K562 (cell line): ENCODE data around the gene OR4F15. TPM values are rescaled to one million over a fixed set of nuclear protein-coding genes. Genes with fewer than 3 reads are reported as not detected.

Experiments
- ATAC-seq: fragments of 200-7000 bp; cut with Tn5 transposase; 3 replicates; pipeline ENCODE4 v1.9.1; 2020; ENCODE audit warnings: moderate library complexity
- BruUV-seq: library from RNA; stranded (reverse); fragments of 400-500 nt; replicated peaks from 2 replicates; lab custom pipeline; 2021; lab: Mats Ljungman, UMichigan
- CTCF ChIA-PET: fragments of 300-600 bp; formaldehyde crosslinking; extraction: SDS; loops from one replicate; lab custom pipeline; 2021; ENCODE audit warnings: low intra/inter-chr PET ratio; lab: Yijun Ruan, JAX
- POLR2A ChIA-PET: fragments of 300-600, 350-650 bp; sonication (Branson Sonifier 250); formaldehyde crosslinking; extraction: SDS; loops from one replicate; lab custom pipeline; 2021; ENCODE audit warnings: antibody characterized with exemption, inconsistent platforms; lab: Yijun Ruan, JAX
- DNase-seq, 4 experiments: peaks; one replicate each; pipeline versions ENCODE4 v3.0.0 to v3.0.0-alpha.2; 2011 to 2018; ENCODE audit warnings: low spot score in 3 of 4, mixed read lengths in 3 of 4; ENCODE audit errors: extremely low read depth in 1 of 4
- FAIRE-seq: peaks from 2 replicates; lab custom pipeline; 2011; peaks lifted over from hg19 to GRCh38; lab: Jason Lieb, UNC
- H2AFZ ChIP-seq: 2 replicates; pipeline ENCODE4 v1.6.0; 2011; ENCODE audit warnings: low read depth, low read length, control low read depth, inconsistent platforms
- H3K27ac ChIP-seq: fragments of 200-600 bp; 3 replicates; pipeline ENCODE4 v1.8.0; 2011; ENCODE audit warnings: low read depth, mild to moderate bottlenecking, control low read depth, inconsistent platforms, low read length, moderate library complexity, mixed read lengths; ENCODE audit errors: extremely low read depth
- H3K27me3 ChIP-seq, 2 experiments: fragments of 300-600 bp in 1 of 2; 2 replicates in 1 of 2; 3 replicates in 1 of 2; pipeline versions ENCODE4 v1.6.0 to v1.8.0; 2011; ENCODE audit warnings: inconsistent platforms in 2 of 2, low read length in 2 of 2, mild to moderate bottlenecking in 1 of 2, mixed read lengths in 1 of 2, moderate library complexity in 1 of 2; ENCODE audit not compliant: control insufficient read depth in 2 of 2, insufficient read depth in 2 of 2
- H3K36me3 ChIP-seq: fragments of 300-600 bp; 3 replicates; pipeline ENCODE4 v1.8.0; 2011; ENCODE audit warnings: mild to moderate bottlenecking, low read length, inconsistent platforms; ENCODE audit not compliant: control insufficient read depth, insufficient read depth
- H3K4me1 ChIP-seq, 2 experiments: fragments of 200-600 bp in 1 of 2; replicated peaks in 1 of 2; 2 replicates in 1 of 2; 3 replicates in 1 of 2; pipeline versions ENCODE4 v1.5.1 to v1.8.0; 2011; ENCODE audit warnings: inconsistent platforms in 2 of 2, low read length in 2 of 2, mild to moderate bottlenecking in 1 of 2, mixed read lengths in 1 of 2, moderate library complexity in 1 of 2; ENCODE audit not compliant: control insufficient read depth in 2 of 2, insufficient read depth in 2 of 2
- H3K4me2 ChIP-seq: 2 replicates; pipeline ENCODE4 v1.6.1; 2011; ENCODE audit warnings: low read length, control low read depth, inconsistent platforms, mixed read lengths; ENCODE audit not compliant: insufficient read depth
- H3K4me3 ChIP-seq: fragments of 200-600 bp; sonication (generic), shearing (Covaris generic); 2 replicates; pipeline ENCODE4 v1.5.1; 2016; ENCODE audit warnings: control low read depth, inconsistent platforms
- H3K79me2 ChIP-seq: fragments of 200-600 bp; 3 replicates; pipeline ENCODE4 v1.8.0; 2011; ENCODE audit warnings: low read length, inconsistent platforms; ENCODE audit not compliant: control insufficient read depth, insufficient read depth
- H3K9ac ChIP-seq, 2 experiments: 2 replicates each; pipeline versions ENCODE4 v1.6.0 to v1.6.1; 2011; ENCODE audit warnings: low read depth in 2 of 2, low read length in 2 of 2, control low read depth in 1 of 2, inconsistent platforms in 1 of 2, mild to moderate bottlenecking in 1 of 2, mixed read lengths in 1 of 2; ENCODE audit not compliant: insufficient read depth in 1 of 2
- H3K9me1 ChIP-seq: one replicate; pipeline ENCODE4 v1.6.0; 2011; ENCODE audit warnings: inconsistent platforms, mild to moderate bottlenecking, low read length, moderate library complexity; ENCODE audit not compliant: control insufficient read depth, insufficient read depth
- H3K9me3 ChIP-seq: replicated peaks from 2 replicates; pipeline ENCODE4 v1.5.1; 2011; ENCODE audit warnings: low read depth, low read length, inconsistent platforms; ENCODE audit not compliant: control insufficient read depth, insufficient read depth
- H4K20me1 ChIP-seq: replicated peaks from 2 replicates; pipeline ENCODE4 v1.6.1; 2011; ENCODE audit warnings: low read length, inconsistent platforms, mixed read lengths; ENCODE audit not compliant: control insufficient read depth, insufficient read depth
- ARID2 ChIP-seq: fragments of 450-650 bp; IDR thresholded peaks from 2 replicates; pipeline ENCODE4 v1.6.1; 2017; ENCODE audit warnings: antibody characterized with exemption, mild to moderate bottlenecking
- EZH2 ChIP-seq: IDR thresholded peaks from 2 replicates; pipeline ENCODE4 v1.6.1; 2012; ENCODE audit warnings: low read depth, mild to moderate bottlenecking, inconsistent platforms, low read length, borderline replicate concordance
- KDM4B ChIP-seq, 2 experiments: fragments of 450-650 bp in 1 of 2; sonication (generic) in 1 of 2; IDR thresholded peaks; 2 replicates each; pipeline ENCODE4 v1.6.1; 2016 to 2017; ENCODE audit warnings: borderline replicate concordance in 2 of 2, antibody characterized with exemption in 1 of 2, low read depth in 1 of 2, mild to moderate bottlenecking in 1 of 2
- MTA3 ChIP-seq: fragments of 450-650 bp; formaldehyde crosslinking; IDR thresholded peaks from 2 replicates; pipeline ENCODE4 v1.6.1; 2017; ENCODE audit warnings: mild to moderate bottlenecking, borderline replicate concordance
- NFIC ChIP-seq: fragments of 450-650 bp; IDR thresholded peaks from 2 replicates; pipeline ENCODE4 v1.6.1; 2017; ENCODE audit warnings: mild to moderate bottlenecking, inconsistent platforms
- POLR2A ChIP-seq: fragments of 450-650 bp; conservative IDR thresholded peaks from 2 replicates; pipeline ENCODE4 v1.6.1; 2016
- SMARCB1 ChIP-seq: IDR thresholded peaks from 2 replicates; pipeline ENCODE4 v1.6.1; 2011; ENCODE audit warnings: improper control_type of control experiment, low read depth; ENCODE audit not compliant: insufficient read length
- STAG1 ChIP-seq: sonication (generic); formaldehyde crosslinking; IDR thresholded peaks from 2 replicates; pipeline ENCODE4 v1.5.0; 2020; ENCODE audit warnings: missing genetic modification reagents, borderline replicate concordance
- ZNF184 ChIP-seq: sonication (generic); formaldehyde crosslinking; IDR thresholded peaks from 2 replicates; pipeline ENCODE4 v1.5.0; 2020; ENCODE audit warnings: missing genetic modification reagents
- ZNF263 ChIP-seq: sonication (generic); formaldehyde crosslinking; IDR thresholded peaks from 2 replicates; pipeline ENCODE4 v1.8.0; 2022; ENCODE audit warnings: mild to moderate bottlenecking, missing genetic modification reagents, borderline replicate concordance
- ZNF431 ChIP-seq: sonication (generic); formaldehyde crosslinking; IDR thresholded peaks from 2 replicates; pipeline ENCODE4 v1.8.0; 2022; ENCODE audit warnings: mild to moderate bottlenecking, missing genetic modification reagents
- WGBS: fragments of 100-300 bp; shearing (Covaris generic); methylation state at CpG from one replicate; pipeline ENCODE4 v1.1.6; 2016; ENCODE audit warnings: low coverage, mixed read lengths; ENCODE audit not compliant: insufficient coverage; ENCODE audit errors: missing lambda C conversion rate; 5-methylcytosine and 5-hydroxymethylcytosine counted together
- in situ Hi-C: fragments of 300-500 bp; cut with MboI; formaldehyde crosslinking; loops from 4 replicates; pipeline ENCODE4 v1.15.0; 2018; ENCODE audit warnings: inconsistent platforms, mixed read lengths
- intact Hi-C: fragments of 100-400 bp; cut with micrococcal nuclease; formaldehyde crosslinking; loops from 2 replicates; pipeline ENCODE4 v1.14.2; 2022
- polyA plus RNA-seq, 8 experiments: library from polyadenylated mRNA; depleted of rRNA in 4 of 8; stranded (reverse) in 5 of 8; unstranded in 3 of 8; fragments of >200 nt; fragmentation: Nextera tagmentation in 2 of 8; fragmentation: Illumina TruSeq in 1 of 8; extraction: Ambion mirVana in 2 of 8; extraction: Trizol in 1 of 8; gene quantifications; 2 replicates each; pipeline versions ENCODE4 v1.2.1 to v1.2.3, GENCODE V29; 2011 to 2014; ENCODE audit warnings: inconsistent platforms in 1 of 8, missing spikeins in 1 of 8
- total RNA-seq, 7 experiments: library from RNA; depleted of rRNA in 6 of 7; stranded (reverse); fragments of >200 nt in 6 of 7; fragmentation: Illumina TruSeq in 2 of 7; extraction: Trizol in 2 of 7; gene quantifications; 2 replicates each; pipeline versions ENCODE4 v1.2.1 to v1.2.3, GENCODE V29; 2011 to 2021; ENCODE audit warnings: low replicate concordance in 1 of 7
- TF ChIP-seq, protein P1 (sequence below): sonication (generic); formaldehyde crosslinking; IDR thresholded peaks from 2 replicates; pipeline ENCODE4 v1.9.0; 2022; ENCODE audit warnings: mild to moderate bottlenecking, missing genetic modification reagents
- TF ChIP-seq, protein P2 (sequence below): sonication (generic); formaldehyde crosslinking; IDR thresholded peaks from 2 replicates; pipeline ENCODE4 v1.5.0; 2020; ENCODE audit warnings: missing genetic modification reagents
- TF ChIP-seq, protein P3 (sequence below), 2 experiments: fragments of 450-650 bp; IDR thresholded peaks; 2 replicates each; pipeline ENCODE4 v1.6.1; 2016; ENCODE audit warnings: mild to moderate bottlenecking in 2 of 2, borderline replicate concordance in 1 of 2, low read depth in 1 of 2, moderate library complexity in 1 of 2

The OR4F15 gene
- total and polyA plus RNA-seq, 9 of the 15 experiments (the other 6 are each of a cell fraction or from before 2014, with no cell fraction given), result not detected

GRCh38 chr15:101841656-101842055 lies 29.7 kb downstream of the OR4F15 start:
- FAIRE-seq, result no peak
- Histone ChIP-seq H3K36me3 (no peaks in the 10 kb centered on the region), H3K9ac (no peak overlapping the region), H3K4me2 (no peak overlapping the region), H3K9me3 (no peaks in the 10 kb centered on the region), H3K27me3 (peaks cover 5 to 9% of the 10 kb centered on the region in 2 experiments; a peak in 4 of 5 replicates), H3K27ac (no peak overlapping the region), H2AFZ (no peak overlapping the region), H3K4me3 (no peak overlapping the region), H4K20me1 (no peaks in the 10 kb centered on the region), H3K4me1 (no peaks in the 10 kb centered on the region), H3K9me1 (no peaks in the 10 kb centered on the region), H3K79me2 (no peaks in the 10 kb centered on the region)
- intact Hi-C loops (no loop called here), in situ Hi-C loops (no loop called here)
- CTCF ChIA-PET, result no interaction called here
- POLR2A ChIA-PET, result interaction anchor here (0.5 kb wide), 1 partner anchor 113 kb away, joined by 4 read pairs; no protein-coding TSS in a partner anchor
- peak in 1 of 4 experiments; percentile 6 for DNase-seq
- no TSS peak for BruUV-seq
- ATAC-seq, result no peak; the same call in 2 of the 3 replicates
- WGBS, result 5% methylated on average over 3 of the region's 3 CpGs
- no peak for TF ChIP-seq STAG1 (CRISPR knock-in tag)
- no peak for TF ChIP-seq MTA3
- TF ChIP-seq EZH2, result no peak
- TF ChIP-seq SMARCB1, result no peak
- TF ChIP-seq POLR2A, result no peak
- TF ChIP-seq, protein P1, sequence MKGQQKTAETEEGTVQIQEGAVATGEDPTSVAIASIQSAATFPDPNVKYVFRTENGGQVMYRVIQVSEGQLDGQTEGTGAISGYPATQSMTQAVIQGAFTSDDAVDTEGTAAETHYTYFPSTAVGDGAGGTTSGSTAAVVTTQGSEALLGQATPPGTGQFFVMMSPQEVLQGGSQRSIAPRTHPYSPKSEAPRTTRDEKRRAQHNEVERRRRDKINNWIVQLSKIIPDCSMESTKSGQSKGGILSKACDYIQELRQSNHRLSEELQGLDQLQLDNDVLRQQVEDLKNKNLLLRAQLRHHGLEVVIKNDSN (CRISPR knock-in tag), result peak; percentile 34; the same call in 1 of the 2 replicates
- no peak for TF ChIP-seq KDM4B (IDR thresholded peaks at IDR 0.05; ENCODE audit: borderline replicate concordance in 2 of 2, low read depth in 1 of 2)
- TF ChIP-seq ZNF263, result no peak
- TF ChIP-seq, protein P2, sequence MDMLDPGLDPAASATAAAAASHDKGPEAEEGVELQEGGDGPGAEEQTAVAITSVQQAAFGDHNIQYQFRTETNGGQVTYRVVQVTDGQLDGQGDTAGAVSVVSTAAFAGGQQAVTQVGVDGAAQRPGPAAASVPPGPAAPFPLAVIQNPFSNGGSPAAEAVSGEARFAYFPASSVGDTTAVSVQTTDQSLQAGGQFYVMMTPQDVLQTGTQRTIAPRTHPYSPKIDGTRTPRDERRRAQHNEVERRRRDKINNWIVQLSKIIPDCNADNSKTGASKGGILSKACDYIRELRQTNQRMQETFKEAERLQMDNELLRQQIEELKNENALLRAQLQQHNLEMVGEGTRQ, result peak; percentile 52
- no peak for TF ChIP-seq ZNF184 (CRISPR knock-in tag)
- TF ChIP-seq, protein P3, sequence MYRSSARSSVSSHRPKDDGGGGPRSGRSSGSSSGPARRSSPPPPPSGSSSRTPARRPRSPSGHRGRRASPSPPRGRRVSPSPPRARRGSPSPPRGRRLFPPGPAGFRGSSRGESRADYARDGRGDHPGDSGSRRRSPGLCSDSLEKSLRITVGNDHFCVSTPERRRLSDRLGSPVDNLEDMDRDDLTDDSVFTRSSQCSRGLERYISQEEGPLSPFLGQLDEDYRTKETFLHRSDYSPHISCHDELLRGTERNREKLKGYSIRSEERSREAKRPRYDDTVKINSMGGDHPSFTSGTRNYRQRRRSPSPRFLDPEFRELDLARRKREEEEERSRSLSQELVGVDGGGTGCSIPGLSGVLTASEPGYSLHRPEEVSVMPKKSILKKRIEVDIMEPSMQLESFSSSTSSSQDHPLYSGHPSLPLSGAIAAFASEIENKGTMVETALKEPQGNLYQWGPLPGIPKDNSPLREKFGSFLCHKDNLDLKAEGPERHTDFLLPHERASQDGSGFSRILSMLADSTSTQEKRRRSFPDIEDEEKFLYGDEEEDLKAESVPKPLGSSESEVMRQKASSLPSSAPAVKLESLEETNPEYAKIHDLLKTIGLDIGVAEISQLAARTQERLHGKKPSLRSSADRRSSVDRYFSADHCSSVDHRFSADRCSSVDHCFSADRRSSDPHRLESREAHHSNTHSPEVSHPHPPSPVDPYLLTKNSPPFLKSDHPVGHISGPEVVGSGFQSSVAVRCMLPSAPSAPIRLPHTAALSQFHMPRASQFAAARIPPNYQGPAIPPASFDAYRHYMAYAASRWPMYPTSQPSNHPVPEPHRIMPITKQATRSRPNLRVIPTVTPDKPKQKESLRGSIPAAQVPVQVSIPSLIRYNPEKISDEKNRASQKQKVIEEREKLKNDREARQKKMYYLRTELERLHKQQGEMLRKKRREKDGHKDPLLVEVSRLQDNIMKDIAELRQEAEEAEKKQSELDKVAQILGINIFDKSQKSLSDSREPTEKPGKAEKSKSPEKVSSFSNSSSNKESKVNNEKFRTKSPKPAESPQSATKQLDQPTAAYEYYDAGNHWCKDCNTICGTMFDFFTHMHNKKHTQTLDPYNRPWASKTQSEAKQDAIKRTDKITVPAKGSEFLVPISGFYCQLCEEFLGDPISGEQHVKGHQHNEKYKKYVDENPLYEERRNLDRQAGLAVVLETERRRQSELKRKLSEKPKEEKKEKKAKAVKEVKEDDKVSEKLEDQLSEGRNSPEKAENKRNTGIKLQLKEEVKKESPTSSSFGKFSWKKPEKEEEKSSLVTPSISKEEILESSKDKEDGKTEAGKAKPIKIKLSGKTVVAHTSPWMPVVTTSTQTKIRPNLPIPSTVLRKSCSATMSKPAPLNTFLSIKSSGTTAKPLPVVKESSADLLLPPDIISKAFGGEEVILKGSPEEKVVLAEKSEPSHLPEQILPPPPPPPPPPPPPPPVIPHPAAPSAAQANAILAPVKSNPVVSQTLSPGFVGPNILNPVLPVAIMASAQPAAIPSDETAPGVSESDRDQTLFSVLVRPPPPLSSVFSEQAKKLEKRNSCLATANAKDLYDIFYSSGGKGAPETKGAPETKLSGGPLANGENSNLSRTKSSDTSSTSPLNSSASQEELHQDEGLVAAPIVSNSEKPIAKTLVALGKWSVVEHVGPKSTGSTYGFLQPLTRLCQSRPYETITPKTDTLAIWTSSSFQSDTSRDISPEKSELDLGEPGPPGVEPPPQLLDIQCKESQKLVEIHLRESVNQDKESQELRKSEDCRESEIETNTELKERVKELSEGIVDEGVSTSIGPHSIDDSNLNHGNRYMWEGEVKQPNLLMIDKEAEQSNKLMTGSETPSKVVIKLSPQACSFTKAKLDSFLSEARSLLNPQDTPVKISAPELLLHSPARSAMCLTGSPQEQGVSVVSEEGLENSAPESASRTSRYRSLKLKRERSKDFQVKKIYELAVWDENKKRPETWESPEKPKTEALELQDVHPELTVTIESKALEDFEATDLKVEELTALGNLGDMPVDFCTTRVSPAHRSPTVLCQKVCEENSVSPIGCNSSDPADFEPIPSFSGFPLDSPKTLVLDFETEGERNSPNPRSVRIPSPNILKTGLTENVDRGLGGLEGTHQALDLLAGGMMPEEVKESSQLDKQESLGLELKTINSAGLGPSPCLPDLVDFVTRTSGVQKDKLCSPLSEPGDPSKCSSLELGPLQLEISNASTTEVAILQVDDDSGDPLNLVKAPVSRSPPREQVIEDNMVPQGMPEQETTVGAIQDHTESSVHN (IDR thresholded peaks at IDR 0.05; ENCODE audit: borderline replicate concordance in 1 of 2, low read depth in 1 of 2), result no peak
- no peak for TF ChIP-seq ARID2
- peak; percentile 10; the same call in 1 of the 2 replicates for TF ChIP-seq NFIC
- no peak for TF ChIP-seq ZNF431 (CRISPR knock-in tag)
